ENCODE results near the gene OR52E8. TPM values are rescaled to one million over a fixed set of nuclear protein-coding genes. Genes with fewer than 3 reads are reported as not detected.

OR52E8 gene
- not detected for polyA plus RNA-seq (ENCODE audit: insufficient read length in 3 of 3)

- DNase-seq (ENCODE audit: low read depth in 3 of 3, low spot score in 2 of 3): no peak
Measured at GRCh38 chr11:5857590-5857989, at the start of gene OR52E8. Gene OR52E8 (minus strand): TSS chr11:5857690. CDS start chr11:5857690, 0 bp downstream.

GRCh38 chr11:5899534-5899933 is 42.0 kb upstream of the OR52E8 start:
- DNase-seq (ENCODE audit: low read depth in 3 of 3, low spot score in 2 of 3): no peak

DNA sequence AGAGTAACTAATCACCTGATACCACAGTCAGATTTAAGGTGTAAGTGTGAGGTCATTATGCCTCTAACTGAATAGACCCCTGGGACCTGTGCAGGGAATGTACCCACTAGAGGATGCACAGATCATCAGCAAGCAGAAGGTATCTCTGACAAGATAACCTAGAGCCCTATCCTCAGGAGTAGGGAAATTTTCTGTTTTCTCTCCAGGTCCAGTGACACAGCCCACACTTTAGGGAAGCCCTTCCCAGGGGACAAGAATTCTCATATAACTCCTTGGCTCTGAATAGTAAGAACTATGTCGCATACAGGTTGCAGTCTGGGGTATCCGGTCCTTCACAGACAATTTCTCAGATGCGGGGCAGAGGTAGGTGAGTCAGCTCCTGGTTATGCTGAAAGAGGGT is 35.4 kb upstream of the OR52E8 start, which contains the start of gene OR52E5:
TSS of gene OR52E5 (plus strand) at position 301 of the 400 bp plus-strand sequence. CDS start 7,569 bp downstream, outside the sequence.
- no peak for DNase-seq (ENCODE audit: low read depth in 3 of 3, low spot score in 2 of 3)

DNA sequence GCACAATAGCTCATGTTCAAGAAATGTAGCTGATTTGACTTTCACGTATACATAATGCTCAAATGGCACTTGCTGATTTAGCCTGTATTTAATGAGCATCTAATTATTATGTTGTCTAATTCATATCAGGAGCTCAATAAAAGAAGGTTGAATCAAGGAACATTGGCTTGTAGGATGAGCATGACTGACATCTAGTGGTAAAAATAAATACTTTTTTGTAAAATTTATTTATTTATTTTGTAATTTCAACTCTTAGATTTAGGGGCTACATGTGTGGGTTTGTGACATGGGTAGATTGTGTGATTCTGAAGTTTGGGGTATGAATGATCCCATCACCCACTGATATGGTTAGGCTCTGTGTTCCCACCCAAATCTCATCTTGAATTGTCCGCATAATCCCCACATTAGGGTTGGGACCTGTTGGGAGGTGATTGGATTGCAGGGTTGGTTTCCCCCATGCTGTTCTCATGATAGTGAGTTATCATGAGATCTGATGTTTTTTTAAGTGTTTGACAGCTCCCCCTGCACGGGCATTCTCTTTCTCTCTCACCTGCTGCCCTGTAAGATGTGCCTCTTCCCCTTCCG is 33.8 kb upstream of the OR52E8 start:
- no peak for DNase-seq (ENCODE audit: low read depth in 3 of 3, low spot score in 2 of 3)

- DNase-seq (ENCODE audit: low read depth in 3 of 3, low spot score in 2 of 3): no peak
Measured at GRCh38 chr11:5887661-5888060, 30.2 kb upstream of the OR52E8 start.

DNA sequence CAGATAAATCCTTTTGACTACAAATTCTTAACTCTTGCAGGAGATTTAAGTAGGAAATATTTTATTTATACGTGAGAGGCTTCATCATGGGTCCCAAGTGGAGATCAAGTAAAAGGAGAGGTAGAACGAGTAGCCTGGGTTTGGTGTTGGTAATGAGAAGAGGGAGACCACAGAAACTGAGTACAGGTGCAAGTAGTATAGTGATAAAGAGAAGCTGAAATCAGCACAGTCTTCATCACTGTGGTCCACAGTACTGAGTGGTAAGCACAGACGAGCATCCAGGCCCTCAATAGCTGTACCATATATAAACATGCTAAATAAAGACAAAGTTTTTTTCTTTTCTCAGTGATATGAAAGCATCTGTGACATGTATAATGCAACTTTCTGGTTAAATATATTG is 29.7 kb upstream of the OR52E8 start:
- DNase-seq (ENCODE audit: low read depth in 3 of 3, low spot score in 2 of 3): no peak

DNA sequence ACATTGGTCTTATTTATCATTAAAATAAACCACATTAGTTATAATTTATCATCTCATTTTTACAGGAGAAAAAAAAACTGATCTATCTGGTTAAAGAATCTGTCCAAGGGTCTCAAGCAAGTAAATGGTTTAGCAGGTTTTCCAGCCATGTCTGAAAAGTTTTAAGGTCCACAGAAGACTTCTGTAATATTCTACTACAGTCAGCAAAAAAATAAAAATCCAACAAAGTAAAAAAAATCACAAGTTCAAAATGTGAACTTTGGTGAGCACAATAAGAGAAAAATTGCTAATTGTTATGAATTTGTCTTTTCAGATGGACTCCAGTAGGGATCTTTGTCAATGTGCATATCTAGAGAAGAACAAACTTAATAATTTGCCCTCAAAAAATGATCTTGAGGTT is 24.3 kb upstream of the OR52E8 start:
- no peak for DNase-seq (ENCODE audit: low read depth in 3 of 3, low spot score in 2 of 3)

DNA sequence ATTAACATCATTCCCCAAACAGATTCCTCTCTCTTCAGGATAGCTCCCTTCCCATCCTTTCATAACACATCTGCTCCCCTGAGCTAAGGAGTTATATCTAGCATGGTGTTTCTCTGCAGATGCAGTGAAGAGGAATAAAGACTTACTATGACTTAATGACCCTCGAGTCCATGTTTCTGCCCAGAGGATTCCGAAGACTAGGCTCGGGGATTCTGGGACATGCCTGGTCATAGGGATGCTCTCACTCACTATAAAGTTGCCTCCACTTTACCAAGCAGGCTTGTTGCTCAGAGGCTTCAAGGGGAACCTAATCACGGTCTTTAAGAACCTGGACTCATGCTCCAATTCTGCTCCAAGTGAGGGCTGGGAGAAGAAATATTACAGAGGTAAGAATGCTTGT is 22.8 kb upstream of the OR52E8 start, which contains the start of gene OR52E4:
TSS of gene OR52E4 (plus strand) at position 301 of the 400 bp plus-strand sequence. CDS start 3,664 bp downstream, outside the sequence.
- no peak for DNase-seq (ENCODE audit: low read depth in 3 of 3, low spot score in 2 of 3)

- no peak for DNase-seq (ENCODE audit: low read depth in 3 of 3, low spot score in 2 of 3)
Measured at GRCh38 chr11:5878564-5878963, 21.1 kb upstream of the OR52E8 start.

- DNase-seq (ENCODE audit: low read depth in 3 of 3, low spot score in 2 of 3): no peak
Measured at GRCh38 chr11:5865826-5866225, 8.3 kb upstream of the OR52E8 start.

DNA sequence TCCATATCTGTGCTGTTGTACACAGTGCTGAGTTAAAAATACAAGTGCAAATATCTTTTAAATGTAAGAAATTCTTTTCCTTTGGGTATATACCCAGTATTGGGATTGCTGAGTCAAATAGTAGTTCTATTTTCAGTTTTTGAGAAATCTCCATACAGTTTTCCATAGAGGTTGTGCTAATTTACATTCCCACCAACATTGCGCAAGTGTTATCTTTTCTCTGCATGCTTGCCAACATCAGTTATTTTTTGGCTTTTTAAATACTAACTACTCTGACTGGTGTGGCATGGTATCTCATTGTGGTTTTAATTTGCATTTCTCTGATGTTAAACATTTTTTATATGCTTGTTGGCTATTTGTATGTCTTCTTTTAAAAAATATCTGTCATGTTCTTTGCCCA is 6.5 kb downstream of the OR52E8 start:
- DNase-seq (ENCODE audit: low read depth in 3 of 3, low spot score in 2 of 3): no peak

DNA sequence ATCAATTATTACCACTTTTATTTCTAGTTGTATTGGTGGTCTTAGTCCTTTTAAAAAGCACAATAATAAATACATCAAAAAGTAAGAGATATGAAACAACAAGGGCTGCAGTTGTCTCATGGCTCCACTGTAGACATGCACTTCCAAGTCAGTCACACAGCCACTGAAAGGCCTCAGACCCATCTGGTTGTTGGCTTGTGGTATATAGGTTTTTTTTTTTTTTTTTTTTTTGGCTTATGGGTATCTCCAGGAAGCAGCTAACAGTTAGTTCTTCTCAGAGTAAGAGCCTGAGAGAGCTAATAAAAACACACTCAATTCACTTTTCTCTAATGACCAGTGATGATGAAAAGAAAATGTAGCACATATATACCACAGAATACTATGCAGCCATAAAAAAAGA is 9.8 kb downstream of the OR52E8 start:
- DNase-seq (ENCODE audit: low read depth in 3 of 3, low spot score in 2 of 3): no peak

- DNase-seq (ENCODE audit: low read depth in 3 of 3, low spot score in 2 of 3): no peak
Measured at GRCh38 chr11:5846701-5847100, 10.8 kb downstream of the OR52E8 start.

GRCh38 chr11:5841797-5842196 is 15.7 kb downstream of the OR52E8 start, which contains the start of gene OR52E6:
Gene OR52E6 (minus strand): TSS chr11:5841897. CDS start chr11:5841897, 0 bp downstream.
- no peak for DNase-seq (ENCODE audit: low read depth in 3 of 3, low spot score in 2 of 3)

DNA sequence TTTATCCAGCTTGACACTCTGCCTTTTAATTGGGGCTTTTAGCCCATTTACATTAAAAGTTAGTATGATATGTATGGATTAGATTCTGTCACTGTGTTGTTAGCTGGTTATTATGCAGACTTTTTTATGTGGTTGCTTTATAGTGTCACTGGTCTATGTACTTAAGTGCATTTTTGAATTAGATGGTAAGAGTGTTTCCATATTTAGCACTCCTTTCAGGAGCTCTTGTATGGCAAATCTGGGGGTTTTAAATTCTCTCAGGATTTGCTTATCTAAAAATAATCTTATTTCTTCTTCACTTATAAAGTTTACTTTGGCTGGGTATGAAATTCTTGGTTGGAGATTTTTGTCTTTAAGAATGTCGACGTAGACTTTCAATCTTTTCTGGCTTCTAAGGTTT is 19.8 kb downstream of the OR52E8 start:
- no peak for DNase-seq (ENCODE audit: low read depth in 3 of 3, low spot score in 2 of 3)

DNA sequence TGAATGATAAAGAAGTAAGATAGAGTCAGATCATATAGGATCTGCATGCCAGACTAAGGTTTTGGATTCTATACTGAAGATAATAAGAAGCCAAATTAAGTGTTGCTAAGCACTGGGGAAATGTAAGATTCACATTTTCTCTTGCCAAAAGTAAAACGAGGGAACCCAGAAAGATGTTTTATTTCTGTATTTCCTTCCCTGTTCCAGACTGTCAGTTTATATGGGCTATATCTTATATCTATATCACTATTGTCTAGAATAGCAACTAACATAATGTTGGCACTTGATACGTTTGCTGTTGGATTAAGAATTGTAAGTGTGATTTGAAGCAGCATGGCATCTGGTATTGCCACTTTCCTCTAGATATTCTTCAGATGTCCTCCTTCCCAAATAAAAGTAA is 24.0 kb downstream of the OR52E8 start:
- DNase-seq (ENCODE audit: low read depth in 3 of 3, low spot score in 2 of 3): no peak

DNA sequence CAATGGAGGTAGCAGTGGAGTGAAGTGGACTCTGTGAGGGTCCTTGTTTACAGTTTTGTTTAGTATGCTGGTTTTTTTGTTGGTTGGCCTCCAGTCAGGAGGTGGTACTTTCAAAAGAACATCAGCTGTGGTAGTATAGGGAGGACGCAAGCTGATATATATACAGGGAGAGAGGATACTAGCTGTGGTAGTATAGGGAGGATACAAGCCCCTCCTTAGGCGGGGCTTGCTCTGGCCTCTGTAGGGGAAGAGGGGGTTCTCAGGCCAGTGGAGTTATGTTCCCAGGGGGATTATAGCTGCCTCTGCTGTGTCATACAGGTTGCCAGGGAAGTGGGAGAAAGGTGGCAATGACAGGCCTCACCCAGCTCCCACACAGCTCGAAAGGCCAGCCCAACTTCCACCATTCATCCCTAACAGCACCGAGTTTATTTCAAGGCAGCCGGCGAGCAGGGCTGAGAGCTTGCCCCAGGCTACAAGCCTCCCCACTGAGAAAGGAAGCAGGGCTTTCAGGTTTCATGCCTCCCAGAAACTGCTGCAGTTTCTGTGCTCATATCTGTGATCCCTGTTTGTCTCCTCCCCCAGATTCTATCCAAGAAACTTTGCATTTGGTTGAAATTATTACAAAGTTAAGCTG is 26.2 kb downstream of the OR52E8 start:
- no peak for DNase-seq (ENCODE audit: low read depth in 3 of 3, low spot score in 2 of 3)

- no peak for DNase-seq (ENCODE audit: low read depth in 3 of 3, low spot score in 2 of 3)
Measured at GRCh38 chr11:5818245-5818886, 39.1 kb downstream of the OR52E8 start.

GRCh38 chr11:5815534-5815933 is 42.0 kb downstream of the OR52E8 start:
- no peak for DNase-seq (ENCODE audit: low read depth in 3 of 3, low spot score in 2 of 3)

DNA sequence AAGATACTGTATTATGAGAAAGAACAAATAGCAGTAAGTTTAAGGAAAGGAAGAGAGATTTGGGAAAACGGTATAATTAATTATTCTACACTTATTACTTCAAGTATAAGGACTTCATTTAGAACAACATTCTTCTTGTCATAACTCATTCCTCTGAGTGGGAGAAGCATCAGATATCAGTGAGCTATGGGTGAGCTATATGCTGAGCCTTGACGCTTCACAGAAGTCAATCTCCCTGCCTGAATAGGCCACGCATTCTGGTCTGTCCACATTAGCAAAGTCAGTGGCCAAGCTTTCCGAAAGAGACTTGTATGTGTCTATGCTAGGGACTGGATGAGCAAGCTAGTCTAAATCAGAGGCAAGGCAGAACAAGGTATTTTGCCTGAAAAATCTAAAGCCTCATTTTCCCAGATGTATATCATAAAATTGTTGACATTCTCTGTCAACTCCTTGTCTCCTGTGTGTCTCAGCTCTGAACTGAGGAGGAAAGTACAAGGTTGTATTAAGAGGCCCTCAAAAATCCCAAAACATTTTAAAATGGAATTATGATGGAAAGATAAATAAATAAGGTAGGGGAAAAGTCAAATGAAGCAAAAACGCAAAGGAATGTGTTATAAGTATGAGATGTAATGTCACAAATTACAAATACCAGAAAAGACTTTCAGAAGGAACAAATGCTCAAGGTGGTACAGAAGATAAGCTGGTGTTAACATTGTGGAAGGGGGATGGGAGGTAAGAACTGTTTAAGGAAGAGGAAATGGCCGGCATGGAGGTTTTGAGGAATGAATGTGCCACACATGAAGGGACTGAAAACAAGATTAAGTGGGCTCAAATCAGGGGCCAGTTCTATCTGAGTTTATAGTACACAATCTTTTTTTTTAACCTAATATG is 47.3 kb downstream of the OR52E8 start:
- no peak for DNase-seq (ENCODE audit: low read depth in 3 of 3, low spot score in 2 of 3)

DNA sequence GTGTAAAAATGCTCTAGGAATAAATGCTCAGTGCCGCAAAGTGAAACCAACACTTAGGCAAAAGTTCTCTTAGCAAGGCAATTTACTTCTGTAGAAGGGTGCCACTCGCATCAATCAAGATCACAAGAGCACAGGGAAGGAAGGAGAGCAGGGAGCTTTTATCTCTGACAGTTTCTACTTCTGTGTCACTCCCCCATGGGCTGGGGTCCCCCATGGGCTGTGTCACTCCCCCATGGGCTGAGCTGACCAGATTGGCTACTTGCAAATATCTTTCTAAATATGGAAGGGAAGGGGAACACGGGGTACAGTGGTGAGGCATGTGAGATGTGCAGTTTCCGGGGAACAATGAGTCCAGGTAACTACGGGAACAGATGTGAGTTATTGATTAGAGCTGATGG is 48.4 kb downstream of the OR52E8 start:
- no peak for DNase-seq (ENCODE audit: low read depth in 3 of 3, low spot score in 2 of 3)
